ENCODE measurements around the gene KLF2. TPM values are rescaled to one million over a fixed set of nuclear protein-coding genes. Genes with fewer than 3 reads are reported as not detected.

KLF2 gene
- total and polyA plus RNA-seq, 9 donors: 48.3 to 399 (median 96.4) TPM

GRCh38 chr19:16326401-16327168 is 2.0 kb downstream of the KLF2 start:
- no peaks in the 10 kb centered on the region for H3K27me3 ChIP-seq
- DNase-seq: peak in 4 of 5 donors; percentile 56 to 66 (median 62)
- H3K36me3 ChIP-seq: no peaks in the 10 kb centered on the region
- H3K27ac ChIP-seq: peak overlapping the region; percentile 88 to 89
- TF ChIP-seq POLR2A (IDR thresholded peaks at IDR 0.05) (no peak), EP300 (IDR thresholded peaks at IDR 0.05) (no peak), CTCF (IDR thresholded peaks at IDR 0.05) (no peak)
- H3K9me3 ChIP-seq: no peaks in the 10 kb centered on the region
- peaks cover 11% of the 10 kb centered on the region for H3K4me1 ChIP-seq (ENCODE audit: insufficient read depth)
- peak overlapping the region; percentile 70 for H3K4me3 ChIP-seq
- intact Hi-C loops (cut with DNase I): loop anchor here in 3 of 4 donors (5.0 to 10.0 kb wide), 6 partner anchors 34 to 82 kb away; no protein-coding TSS in a partner anchor
- WGBS, 3 donors: 56 to 61% (median 58%) methylated on average over 57 to 58 of the region's 58 CpGs

- no peaks in the 10 kb centered on the region for H3K27me3 ChIP-seq
- peaks cover 11% of the 10 kb centered on the region for H3K4me1 ChIP-seq (ENCODE audit: insufficient read depth)
These were observed 2.5 kb downstream of the KLF2 start for GRCh38 chr19:16327169-16327475.

GRCh38 chr19:16327501-16327900 is 2.9 kb downstream of the KLF2 start:
- H3K4me3 ChIP-seq: peak overlapping the region; percentile 70
- 51 to 56% (median 54%) methylated on average over 6 of the region's 6 CpGs for WGBS, 3 donors
- peak in 1 of 5 donors; percentile 51 for DNase-seq
- no peaks in the 10 kb centered on the region for H3K36me3 ChIP-seq
- peak overlapping the region; percentile 81 to 89 for H3K27ac ChIP-seq
- no peaks in the 10 kb centered on the region for H3K27me3 ChIP-seq
- no peak for TF ChIP-seq POLR2A (IDR thresholded peaks at IDR 0.05)
- no peak for TF ChIP-seq EP300 (IDR thresholded peaks at IDR 0.05)
- no peak for TF ChIP-seq CTCF (IDR thresholded peaks at IDR 0.05)
- H3K9me3 ChIP-seq: no peaks in the 10 kb centered on the region
- intact Hi-C loops (cut with DNase I): loop anchor here in 3 of 4 donors (5.0 to 10.0 kb wide), 6 partner anchors 35 to 83 kb away; no protein-coding TSS in a partner anchor
- peaks cover 11% of the 10 kb centered on the region for H3K4me1 ChIP-seq (ENCODE audit: insufficient read depth)

More at GRCh38 chr19:16327169-16327475, 2.5 kb downstream of the KLF2 start:
- H3K9me3 ChIP-seq: no peaks in the 10 kb centered on the region
- intact Hi-C loops (cut with DNase I): loop anchor here in 3 of 4 donors (5.0 to 10.0 kb wide), 6 partner anchors 35 to 82 kb away; no protein-coding TSS in a partner anchor
- TF ChIP-seq EP300 (IDR thresholded peaks at IDR 0.05) (no peak), POLR2A (IDR thresholded peaks at IDR 0.05) (no peak), CTCF (IDR thresholded peaks at IDR 0.05) (no peak)
- no peak for DNase-seq
- H3K27ac ChIP-seq: peak overlapping the region; percentile 88 to 89
- WGBS, 3 donors: 62 to 66% (median 66%) methylated on average over 14 of the region's 14 CpGs
- no peaks in the 10 kb centered on the region for H3K36me3 ChIP-seq
- peak overlapping the region; percentile 70 for H3K4me3 ChIP-seq

- Histone ChIP-seq H3K27me3 (no peaks in the 10 kb centered on the region), H3K27ac (peak overlapping the region; percentile 81 to 89), H3K4me3 (peak overlapping the region; percentile 70), H3K4me1 (ENCODE audit: insufficient read depth) (peaks cover 7% of the 10 kb centered on the region), H3K9me3 (no peaks in the 10 kb centered on the region), H3K36me3 (no peaks in the 10 kb centered on the region)
- intact Hi-C loops (cut with DNase I): loop anchor here in 3 of 4 donors (5.0 to 10.0 kb wide), 6 partner anchors 36 to 83 kb away; no protein-coding TSS in a partner anchor
- 29 to 34% (median 31%) methylated on average over 20 of the region's 20 CpGs for WGBS, 3 donors
- DNase-seq: peak; percentile 73 to 89 (median 75)
- TF ChIP-seq EP300 (IDR thresholded peaks at IDR 0.05) (peak; percentile 82), CTCF (IDR thresholded peaks at IDR 0.05) (no peak), POLR2A (IDR thresholded peaks at IDR 0.05) (peak; percentile 25)
These were observed 3.5 kb downstream of the KLF2 start for GRCh38 chr19:16327911-16328823.
